GM12878 (cell line): ENCODE results near the gene ADAM19. TPM values are rescaled to one million over a fixed set of nuclear protein-coding genes. Genes with fewer than 3 reads are reported as not detected.

ENCODE experiments used
- ATAC-seq: fragments of 200-7000 bp; cut with Tn5 transposase; 3 replicates; pipeline ENCODE4 v1.9.1; 2020; ENCODE audit warnings: mild to moderate bottlenecking, moderate library complexity
- BruUV-seq: library from RNA; stranded (reverse); fragments of 400-500 nt; replicated peaks from 2 replicates; lab custom pipeline; 2021; lab: Mats Ljungman, UMichigan
- CTCF ChIA-PET: fragments of 300-600 bp; sonication (Branson Sonifier 250); formaldehyde crosslinking; extraction: SDS; loops from one replicate; lab custom pipeline; 2021; ENCODE audit warnings: inconsistent platforms; lab: Yijun Ruan, JAX
- POLR2A ChIA-PET: fragments of 350-600 bp; formaldehyde crosslinking; extraction: SDS; loops from one replicate; lab custom pipeline; 2021; ENCODE audit warnings: inconsistent platforms; lab: Charles Lee
- RAD21 ChIA-PET: fragments of 300-600 bp; sonication (Branson Sonifier 250); formaldehyde crosslinking; loops from one replicate; lab custom pipeline; 2023; ENCODE audit warnings: antibody characterized with exemption; ENCODE audit not compliant: unreplicated experiment; lab: Charles Lee
- SMC1A ChIA-PET: fragments of 300-600 bp; sonication (Branson Sonifier 250); formaldehyde crosslinking; loops from one replicate; lab custom pipeline; 2023; ENCODE audit not compliant: unreplicated experiment, uncharacterized antibody; lab: Charles Lee
- DNase-seq: peaks from one replicate; pipeline ENCODE4 v3.0.0-alpha.2; 2011; ENCODE audit warnings: low read depth, low spot score
- FAIRE-seq: peaks from 3 replicates; lab custom pipeline; 2011; peaks lifted over from hg19 to GRCh38; lab: Jason Lieb, UNC
- H2AFZ ChIP-seq: 2 replicates; pipeline ENCODE4 v1.6.0; 2011; ENCODE audit warnings: low read depth, low read length, control low read depth; ENCODE audit not compliant: control insufficient read depth
- H3K27ac ChIP-seq: 2 replicates; pipeline ENCODE4 v1.5.1; 2011; ENCODE audit warnings: control low read depth; ENCODE audit not compliant: control insufficient read depth, insufficient read depth
- H3K27me3 ChIP-seq, 2 experiments: replicated peaks in 1 of 2; 2 replicates each; pipeline versions ENCODE4 v1.6.0 to v1.6.1; 2011; ENCODE audit warnings: low read length in 1 of 2; ENCODE audit not compliant: control insufficient read depth in 2 of 2, insufficient read depth in 2 of 2
- H3K36me3 ChIP-seq, 2 experiments: 2 replicates each; pipeline ENCODE4 v1.5.1; 2011; ENCODE audit warnings: low read length in 1 of 2; ENCODE audit not compliant: control insufficient read depth in 2 of 2, insufficient read depth in 2 of 2
- H3K4me1 ChIP-seq: 2 replicates; pipeline ENCODE4 v1.6.1; 2011; ENCODE audit warnings: mild to moderate bottlenecking, low read length, moderate library complexity, mixed read lengths; ENCODE audit not compliant: control insufficient read depth, insufficient read depth
- H3K4me2 ChIP-seq: 2 replicates; pipeline ENCODE4 v1.6.0; 2011; ENCODE audit warnings: control low read depth; ENCODE audit not compliant: control insufficient read depth, insufficient read depth
- H3K4me3 ChIP-seq: fragments of 200-600 bp; sonication (generic); 2 replicates; pipeline ENCODE4 v1.5.1; 2016
- H3K79me2 ChIP-seq: 2 replicates; pipeline ENCODE4 v1.6.0; 2011; ENCODE audit warnings: low read length; ENCODE audit not compliant: control insufficient read depth, insufficient read depth
- H3K9ac ChIP-seq: 2 replicates; pipeline ENCODE4 v1.8.0; 2011; ENCODE audit warnings: low read length, control low read depth, mixed read lengths; ENCODE audit not compliant: control insufficient read depth, insufficient read depth
- H3K9me3 ChIP-seq: replicated peaks from 3 replicates; pipeline ENCODE4 v1.5.1; 2011; ENCODE audit warnings: mild to moderate bottlenecking, low read length; ENCODE audit not compliant: control insufficient read depth, insufficient read depth
- H4K20me1 ChIP-seq: 2 replicates; pipeline ENCODE4 v1.6.0; 2011; ENCODE audit not compliant: control insufficient read depth, insufficient read depth
- KDM1A ChIP-seq: fragments of 200-600 bp; sonication (generic); IDR thresholded peaks from 2 replicates; pipeline ENCODE4 v1.6.1; 2016; ENCODE audit warnings: borderline replicate concordance
- MXI1 ChIP-seq: fragments of 150-350 bp; IDR thresholded peaks from 2 replicates; pipeline ENCODE4 v1.6.1; 2011; ENCODE audit warnings: low read depth, mild to moderate bottlenecking, inconsistent platforms, low read length, improper control_type of control experiment
- NR2C1 ChIP-seq: fragments of 450-650 bp; IDR thresholded peaks from 2 replicates; pipeline ENCODE4 v1.6.1; 2017; ENCODE audit warnings: antibody characterized with exemption, mild to moderate bottlenecking, moderate library complexity
- RUNX3 ChIP-seq: IDR thresholded peaks from 2 replicates; pipeline ENCODE4 v1.6.1; 2012; ENCODE audit warnings: low read length, inconsistent platforms
- SIX5 ChIP-seq: IDR thresholded peaks from 2 replicates; pipeline ENCODE4 v1.6.1; 2011; ENCODE audit warnings: mild to moderate bottlenecking, low read depth, low read length, moderate library complexity; ENCODE audit not compliant: severe bottlenecking
- SUZ12 ChIP-seq: fragments of 200-600 bp; sonication (generic); IDR thresholded peaks from one replicate; pipeline ENCODE4 v1.6.1; 2018; ENCODE audit warnings: antibody characterized with exemption, mild to moderate bottlenecking; ENCODE audit not compliant: unreplicated experiment
- TAF1 ChIP-seq: IDR thresholded peaks from 2 replicates; pipeline ENCODE4 v1.6.1; 2011; ENCODE audit warnings: mild to moderate bottlenecking, low read depth, low read length, borderline replicate concordance
- WGBS: methylation state at CpG from one replicate; pipeline ENCODE4 v1.1.6; 2016; ENCODE audit warnings: low lambda C conversion rate; ENCODE audit not compliant: insufficient replicate concordance, insufficient coverage; ENCODE audit errors: missing lambda C conversion rate; 5-methylcytosine and 5-hydroxymethylcytosine counted together
- in situ Hi-C: fragments of 300-500 bp; cut with MboI; formaldehyde crosslinking; loops from 9 replicates; pipeline ENCODE4 v1.14.3; 2018; ENCODE audit warnings: mixed read lengths
- intact Hi-C: fragments of 100-400 bp; cut with micrococcal nuclease; formaldehyde crosslinking; loops from one replicate; pipeline ENCODE4 v1.14.2; 2022; ENCODE audit not compliant: unreplicated experiment
- polyA plus RNA-seq, 11 experiments: library from polyadenylated mRNA; depleted of rRNA in 4 of 11; unstranded in 6 of 11; stranded (reverse) in 5 of 11; fragments of >200 nt; fragmentation: Nextera tagmentation in 4 of 11; fragmentation: Illumina TruSeq in 1 of 11; extraction: Ambion mirVana in 4 of 11; extraction: Trizol in 1 of 11; gene quantifications; 1 replicate in 1 of 11; 2 replicates in 10 of 11; pipeline versions ENCODE4 v1.2.1 to v1.2.3, GENCODE V29; 2011 to 2016; ENCODE audit warnings: inconsistent platforms in 2 of 11, missing spikeins in 2 of 11, low read depth in 1 of 11
- total RNA-seq, 4 experiments: library from RNA; depleted of rRNA in 3 of 4; stranded (reverse); fragments of >200 nt in 3 of 4; fragmentation: Illumina TruSeq in 1 of 4; extraction: Trizol in 1 of 4; gene quantifications; 2 replicates each; pipeline versions ENCODE4 v1.2.1 to v1.2.3, GENCODE V29; 2013 to 2021
- TF ChIP-seq, protein P1 (sequence below): fragments of 450-650 bp; IDR thresholded peaks from 2 replicates; pipeline ENCODE4 v1.6.1; 2017; ENCODE audit warnings: mild to moderate bottlenecking, moderate library complexity
- TF ChIP-seq, protein P2 (sequence below): fragments of 450-650 bp; IDR thresholded peaks from 2 replicates; pipeline ENCODE4 v1.6.1; 2017; ENCODE audit warnings: mild to moderate bottlenecking, low read depth, inconsistent platforms; ENCODE audit not compliant: poor library complexity, severe bottlenecking
- TF ChIP-seq, protein P3 (sequence below): fragments of 150-350 bp; IDR thresholded peaks from 2 replicates; pipeline ENCODE4 v1.6.1; 2016; ENCODE audit warnings: low read depth, low read length
- TF ChIP-seq, protein P4 (sequence below): IDR thresholded peaks from 2 replicates; pipeline ENCODE4 v1.6.1; 2011; ENCODE audit warnings: low read depth, mild to moderate bottlenecking, low read length, moderate library complexity, borderline replicate concordance; ENCODE audit errors: extremely low read depth

Gene ADAM19
- total and polyA plus RNA-seq, 10 of the 15 experiments (the other 5 are each of a cell fraction or from before 2014, with no cell fraction given) = 16.0 to 92.8 (median 44.7) TPM

DNA sequence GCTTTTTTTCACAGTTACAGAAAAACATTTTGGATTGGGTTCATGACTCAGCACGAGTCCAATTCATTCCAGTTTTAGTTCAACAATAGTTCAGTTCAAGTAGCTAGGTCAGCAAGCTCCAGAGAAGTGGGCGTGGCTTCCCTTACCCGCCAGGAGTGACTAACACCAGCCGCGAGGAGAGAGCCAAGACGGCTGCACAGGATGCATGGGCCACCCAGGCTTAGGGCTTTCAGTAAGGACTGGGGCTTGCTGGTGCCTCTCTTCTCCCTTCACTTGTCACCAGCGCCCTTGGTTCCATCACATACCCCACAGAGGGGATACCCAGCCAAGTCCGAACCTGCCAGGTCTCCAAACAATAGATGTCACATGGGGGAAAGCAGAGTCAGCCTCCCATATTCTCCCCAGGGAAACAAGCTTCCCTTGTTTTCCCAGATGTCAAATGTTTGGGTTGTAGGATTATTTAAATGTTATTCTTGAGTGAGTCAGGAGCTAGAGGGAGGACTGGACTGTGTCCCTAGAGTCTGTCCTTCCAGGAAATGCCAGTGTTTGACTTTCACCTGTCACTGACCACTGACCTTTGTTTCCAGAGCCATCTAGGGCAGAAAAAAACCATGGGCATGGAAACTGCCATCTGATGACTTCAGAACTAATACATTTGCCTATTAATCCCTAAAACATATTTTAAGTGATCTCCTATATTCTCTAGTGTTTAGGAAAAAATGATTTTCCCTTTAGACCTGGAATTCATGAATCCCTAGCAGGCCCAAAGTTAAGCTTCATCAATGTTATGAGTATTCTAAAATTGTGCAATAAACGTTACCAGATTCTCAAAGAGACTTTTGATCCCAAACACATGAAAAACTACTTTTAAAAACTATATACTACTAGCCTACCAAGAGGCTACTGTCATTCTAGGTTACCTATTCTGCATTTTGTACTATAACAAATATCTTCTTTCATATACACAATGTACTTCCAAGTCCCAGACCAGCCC is 63.6 kb downstream of the ADAM19 start:
- H3K4me1 ChIP-seq = peaks cover 8% of the 10 kb centered on the region; the same call in 1 of the 2 replicates
- no peaks in the 10 kb centered on the region for H4K20me1 ChIP-seq
- in situ Hi-C loops (no loop called here), intact Hi-C loops (no loop called here)
- ChIA-PET CTCF (interaction anchor here (0.6 to 2.7 kb wide), 3 partner anchors 40 to 184 kb away, joined by 4 to 7 read pairs (median 4); no protein-coding TSS in a partner anchor), POLR2A (no interaction called here), RAD21 (no interaction called here), SMC1A (interaction anchor here (0.9 to 1.7 kb wide), 3 partner anchors 10 to 23 kb away, joined by 3 to 5 read pairs (median 3); no protein-coding TSS in a partner anchor)
- H2AFZ ChIP-seq = no peak overlapping the region
- DNase-seq = no peak
- no peak for ATAC-seq
- H3K27me3 ChIP-seq = no peaks in the 10 kb centered on the region
- H3K36me3 ChIP-seq = peaks cover 15 to 28% of the 10 kb centered on the region in 2 experiments
- H3K27ac ChIP-seq = no peak overlapping the region
- no peak overlapping the region for H3K4me2 ChIP-seq
- no peaks in the 10 kb centered on the region for H3K79me2 ChIP-seq
- no TSS peak for BruUV-seq
- H3K4me3 ChIP-seq = no peak overlapping the region
- no peak overlapping the region for H3K9ac ChIP-seq
- no peak for FAIRE-seq
- WGBS = 78% methylated on average over 9 of the region's 9 CpGs
- no peaks in the 10 kb centered on the region for H3K9me3 ChIP-seq
- TF ChIP-seq, protein P1, sequence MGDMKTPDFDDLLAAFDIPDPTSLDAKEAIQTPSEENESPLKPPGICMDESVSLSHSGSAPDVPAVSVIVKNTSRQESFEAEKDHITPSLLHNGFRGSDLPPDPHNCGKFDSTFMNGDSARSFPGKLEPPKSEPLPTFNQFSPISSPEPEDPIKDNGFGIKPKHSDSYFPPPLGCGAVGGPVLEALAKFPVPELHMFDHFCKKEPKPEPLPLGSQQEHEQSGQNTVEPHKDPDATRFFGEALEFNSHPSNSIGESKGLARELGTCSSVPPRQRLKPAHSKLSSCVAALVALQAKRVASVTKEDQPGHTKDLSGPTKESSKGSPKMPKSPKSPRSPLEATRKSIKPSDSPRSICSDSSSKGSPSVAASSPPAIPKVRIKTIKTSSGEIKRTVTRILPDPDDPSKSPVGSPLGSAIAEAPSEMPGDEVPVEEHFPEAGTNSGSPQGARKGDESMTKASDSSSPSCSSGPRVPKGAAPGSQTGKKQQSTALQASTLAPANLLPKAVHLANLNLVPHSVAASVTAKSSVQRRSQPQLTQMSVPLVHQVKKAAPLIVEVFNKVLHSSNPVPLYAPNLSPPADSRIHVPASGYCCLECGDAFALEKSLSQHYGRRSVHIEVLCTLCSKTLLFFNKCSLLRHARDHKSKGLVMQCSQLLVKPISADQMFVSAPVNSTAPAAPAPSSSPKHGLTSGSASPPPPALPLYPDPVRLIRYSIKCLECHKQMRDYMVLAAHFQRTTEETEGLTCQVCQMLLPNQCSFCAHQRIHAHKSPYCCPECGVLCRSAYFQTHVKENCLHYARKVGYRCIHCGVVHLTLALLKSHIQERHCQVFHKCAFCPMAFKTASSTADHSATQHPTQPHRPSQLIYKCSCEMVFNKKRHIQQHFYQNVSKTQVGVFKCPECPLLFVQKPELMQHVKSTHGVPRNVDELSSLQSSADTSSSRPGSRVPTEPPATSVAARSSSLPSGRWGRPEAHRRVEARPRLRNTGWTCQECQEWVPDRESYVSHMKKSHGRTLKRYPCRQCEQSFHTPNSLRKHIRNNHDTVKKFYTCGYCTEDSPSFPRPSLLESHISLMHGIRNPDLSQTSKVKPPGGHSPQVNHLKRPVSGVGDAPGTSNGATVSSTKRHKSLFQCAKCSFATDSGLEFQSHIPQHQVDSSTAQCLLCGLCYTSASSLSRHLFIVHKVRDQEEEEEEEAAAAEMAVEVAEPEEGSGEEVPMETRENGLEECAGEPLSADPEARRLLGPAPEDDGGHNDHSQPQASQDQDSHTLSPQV = no peak
- TF ChIP-seq TAF1 = no peak
- no peak for TF ChIP-seq KDM1A
- TF ChIP-seq SUZ12 = no peak
- no peak for TF ChIP-seq NR2C1
- TF ChIP-seq, protein P2, sequence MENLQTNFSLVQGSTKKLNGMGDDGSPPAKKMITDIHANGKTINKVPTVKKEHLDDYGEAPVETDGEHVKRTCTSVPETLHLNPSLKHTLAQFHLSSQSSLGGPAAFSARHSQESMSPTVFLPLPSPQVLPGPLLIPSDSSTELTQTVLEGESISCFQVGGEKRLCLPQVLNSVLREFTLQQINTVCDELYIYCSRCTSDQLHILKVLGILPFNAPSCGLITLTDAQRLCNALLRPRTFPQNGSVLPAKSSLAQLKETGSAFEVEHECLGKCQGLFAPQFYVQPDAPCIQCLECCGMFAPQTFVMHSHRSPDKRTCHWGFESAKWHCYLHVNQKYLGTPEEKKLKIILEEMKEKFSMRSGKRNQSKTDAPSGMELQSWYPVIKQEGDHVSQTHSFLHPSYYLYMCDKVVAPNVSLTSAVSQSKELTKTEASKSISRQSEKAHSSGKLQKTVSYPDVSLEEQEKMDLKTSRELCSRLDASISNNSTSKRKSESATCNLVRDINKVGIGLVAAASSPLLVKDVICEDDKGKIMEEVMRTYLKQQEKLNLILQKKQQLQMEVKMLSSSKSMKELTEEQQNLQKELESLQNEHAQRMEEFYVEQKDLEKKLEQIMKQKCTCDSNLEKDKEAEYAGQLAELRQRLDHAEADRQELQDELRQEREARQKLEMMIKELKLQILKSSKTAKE = no peak
- TF ChIP-seq, protein P3, sequence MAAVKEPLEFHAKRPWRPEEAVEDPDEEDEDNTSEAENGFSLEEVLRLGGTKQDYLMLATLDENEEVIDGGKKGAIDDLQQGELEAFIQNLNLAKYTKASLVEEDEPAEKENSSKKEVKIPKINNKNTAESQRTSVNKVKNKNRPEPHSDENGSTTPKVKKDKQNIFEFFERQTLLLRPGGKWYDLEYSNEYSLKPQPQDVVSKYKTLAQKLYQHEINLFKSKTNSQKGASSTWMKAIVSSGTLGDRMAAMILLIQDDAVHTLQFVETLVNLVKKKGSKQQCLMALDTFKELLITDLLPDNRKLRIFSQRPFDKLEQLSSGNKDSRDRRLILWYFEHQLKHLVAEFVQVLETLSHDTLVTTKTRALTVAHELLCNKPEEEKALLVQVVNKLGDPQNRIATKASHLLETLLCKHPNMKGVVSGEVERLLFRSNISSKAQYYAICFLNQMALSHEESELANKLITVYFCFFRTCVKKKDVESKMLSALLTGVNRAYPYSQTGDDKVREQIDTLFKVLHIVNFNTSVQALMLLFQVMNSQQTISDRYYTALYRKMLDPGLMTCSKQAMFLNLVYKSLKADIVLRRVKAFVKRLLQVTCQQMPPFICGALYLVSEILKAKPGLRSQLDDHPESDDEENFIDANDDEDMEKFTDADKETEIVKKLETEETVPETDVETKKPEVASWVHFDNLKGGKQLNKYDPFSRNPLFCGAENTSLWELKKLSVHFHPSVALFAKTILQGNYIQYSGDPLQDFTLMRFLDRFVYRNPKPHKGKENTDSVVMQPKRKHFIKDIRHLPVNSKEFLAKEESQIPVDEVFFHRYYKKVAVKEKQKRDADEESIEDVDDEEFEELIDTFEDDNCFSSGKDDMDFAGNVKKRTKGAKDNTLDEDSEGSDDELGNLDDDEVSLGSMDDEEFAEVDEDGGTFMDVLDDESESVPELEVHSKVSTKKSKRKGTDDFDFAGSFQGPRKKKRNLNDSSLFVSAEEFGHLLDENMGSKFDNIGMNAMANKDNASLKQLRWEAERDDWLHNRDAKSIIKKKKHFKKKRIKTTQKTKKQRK = no peak
- TF ChIP-seq, protein P4, sequence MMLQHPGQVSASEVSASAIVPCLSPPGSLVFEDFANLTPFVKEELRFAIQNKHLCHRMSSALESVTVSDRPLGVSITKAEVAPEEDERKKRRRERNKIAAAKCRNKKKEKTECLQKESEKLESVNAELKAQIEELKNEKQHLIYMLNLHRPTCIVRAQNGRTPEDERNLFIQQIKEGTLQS = no peak
- no peak for TF ChIP-seq SIX5
- no peak for TF ChIP-seq MXI1
- no peak for TF ChIP-seq RUNX3
